Body of pancreas (tissue), 4 donors: Measurements from ENCODE around the gene ZCCHC3.

Source experiments
- CTCF ChIP-seq, 7 experiments: fragments of 450-650 bp in 4 of 7; fragments of 200-600 bp in 3 of 7; sonication (generic) in 3 of 7; IDR thresholded peaks; one replicate each; pipeline ENCODE4 v1.5.1; 2016 to 2019; ENCODE audit warnings: antibody characterized with exemption in 7 of 7
- POLR2A ChIP-seq, 3 donors: fragments of 450-650 bp; IDR thresholded peaks; one replicate each; pipeline ENCODE4 v1.6.1; 2016; ENCODE audit warnings: antibody characterized with exemption in 3 of 3, mild to moderate bottlenecking in 2 of 3

- no peak for TF ChIP-seq CTCF (IDR thresholded peaks at IDR 0.05)
- no peak for TF ChIP-seq POLR2A (IDR thresholded peaks at IDR 0.05)
These were observed 30.9 kb downstream of the ZCCHC3 start for GRCh38 chr20:328027-328974.
